BJ (cell line): ENCODE measurements around the gene SLC12A7. TPM values are rescaled to one million over a fixed set of nuclear protein-coding genes. Genes with fewer than 3 reads are reported as not detected.

Source experiments
- CTCF ChIA-PET: fragments of 350-600 bp; formaldehyde crosslinking; extraction: SDS; loops from one replicate; lab custom pipeline; 2021; ENCODE audit warnings: antibody characterized with exemption, inconsistent platforms; lab: Yijun Ruan, JAX
- POLR2A ChIA-PET: fragments of 300-600 bp; sonication (Branson Sonifier 250); formaldehyde crosslinking; extraction: SDS; loops from one replicate; lab custom pipeline; 2021; ENCODE audit warnings: antibody characterized with exemption; lab: Charles Lee
- DNase-seq: peaks from one replicate; pipeline ENCODE4 v3.0.0-alpha.2; 2011; ENCODE audit warnings: low read depth
- H3K27me3 ChIP-seq: 2 replicates; pipeline ENCODE4 v1.6.0; 2011; ENCODE audit warnings: low read length; ENCODE audit not compliant: control insufficient read depth, insufficient read depth
- H3K36me3 ChIP-seq: 2 replicates; pipeline ENCODE4 v1.5.1; 2011; ENCODE audit warnings: low read length; ENCODE audit not compliant: control insufficient read depth, insufficient read depth
- H3K4me3 ChIP-seq: 2 replicates; pipeline ENCODE4 v1.5.1; 2011; ENCODE audit warnings: low read depth, mild to moderate bottlenecking, control low read depth, low read length
- polyA plus RNA-seq: library from polyadenylated mRNA; depleted of rRNA; stranded (reverse); fragments of >200 nt; gene quantifications from 2 replicates; pipeline ENCODE4 v1.2.3, GENCODE V29; 2011
- TF ChIP-seq, protein P1 (sequence below): IDR thresholded peaks from 2 replicates; pipeline ENCODE4 v1.5.1; 2011; ENCODE audit warnings: low read depth, mild to moderate bottlenecking, control low read depth, inconsistent platforms, low read length, moderate library complexity; ENCODE audit not compliant: insufficient read depth

Gene SLC12A7
- polyA plus RNA-seq, 1 experiment: 4.6 TPM

DNA sequence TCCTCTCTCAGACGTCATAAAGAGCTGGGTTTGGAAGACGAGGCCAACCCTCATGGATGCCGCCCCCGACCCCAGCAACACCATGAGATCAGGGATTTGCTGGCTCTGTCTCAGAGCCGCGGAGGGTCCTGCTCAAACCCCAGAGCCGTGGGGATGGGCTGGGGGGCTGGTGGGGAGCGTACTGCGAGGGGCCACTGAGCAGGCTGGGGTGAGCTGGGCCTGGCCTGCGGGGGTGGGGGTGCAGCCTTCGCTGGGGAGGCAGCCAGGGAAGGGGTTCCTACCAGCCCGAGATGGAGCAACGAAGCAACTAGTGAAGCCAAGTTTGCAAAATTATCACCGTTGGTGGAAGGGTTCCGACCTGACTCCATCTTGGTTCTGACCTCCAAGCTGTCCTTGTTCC, 5.1 kb upstream of the SLC12A7 start:
- CTCF ChIA-PET: interaction anchor here (0.6 to 1.6 kb wide), 4 partner anchors 24 to 200 kb away, joined by 3 to 8 read pairs (median 3); no protein-coding TSS in a partner anchor

DNA sequence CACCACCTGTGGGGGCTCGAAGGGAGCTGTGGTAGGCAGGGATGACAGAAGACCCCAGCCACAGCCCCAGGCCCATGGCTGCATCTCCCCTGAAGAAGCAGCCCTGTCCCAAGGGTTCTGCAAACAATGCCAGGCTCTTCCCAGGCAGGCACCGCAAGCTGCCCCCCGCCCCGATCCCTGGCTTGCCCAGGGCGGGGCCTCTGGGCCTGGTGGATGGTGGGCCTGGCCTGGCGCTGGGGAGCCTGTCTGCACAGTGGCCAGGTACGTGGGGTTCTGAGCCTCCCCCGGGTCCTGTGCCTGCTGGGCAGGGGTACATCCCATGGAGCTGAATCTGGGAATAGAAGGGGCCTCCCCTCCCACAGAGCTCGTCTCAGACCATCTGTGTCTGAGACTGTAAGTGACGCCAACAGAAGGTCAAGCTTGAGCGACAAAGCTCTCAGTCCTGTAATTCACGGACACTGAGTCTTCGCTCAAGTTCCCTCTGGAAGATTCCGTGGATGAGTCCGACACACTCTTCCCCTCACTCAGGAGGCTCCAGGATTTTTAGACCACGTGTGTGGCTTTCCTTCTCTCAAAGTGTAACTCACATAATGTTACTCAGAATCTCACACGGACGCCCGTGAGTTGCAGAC, 4.4 kb upstream of the SLC12A7 start:
- no peak for DNase-seq
- TF ChIP-seq, protein P1, sequence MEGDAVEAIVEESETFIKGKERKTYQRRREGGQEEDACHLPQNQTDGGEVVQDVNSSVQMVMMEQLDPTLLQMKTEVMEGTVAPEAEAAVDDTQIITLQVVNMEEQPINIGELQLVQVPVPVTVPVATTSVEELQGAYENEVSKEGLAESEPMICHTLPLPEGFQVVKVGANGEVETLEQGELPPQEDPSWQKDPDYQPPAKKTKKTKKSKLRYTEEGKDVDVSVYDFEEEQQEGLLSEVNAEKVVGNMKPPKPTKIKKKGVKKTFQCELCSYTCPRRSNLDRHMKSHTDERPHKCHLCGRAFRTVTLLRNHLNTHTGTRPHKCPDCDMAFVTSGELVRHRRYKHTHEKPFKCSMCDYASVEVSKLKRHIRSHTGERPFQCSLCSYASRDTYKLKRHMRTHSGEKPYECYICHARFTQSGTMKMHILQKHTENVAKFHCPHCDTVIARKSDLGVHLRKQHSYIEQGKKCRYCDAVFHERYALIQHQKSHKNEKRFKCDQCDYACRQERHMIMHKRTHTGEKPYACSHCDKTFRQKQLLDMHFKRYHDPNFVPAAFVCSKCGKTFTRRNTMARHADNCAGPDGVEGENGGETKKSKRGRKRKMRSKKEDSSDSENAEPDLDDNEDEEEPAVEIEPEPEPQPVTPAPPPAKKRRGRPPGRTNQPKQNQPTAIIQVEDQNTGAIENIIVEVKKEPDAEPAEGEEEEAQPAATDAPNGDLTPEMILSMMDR: no peak
- ChIA-PET POLR2A (no interaction called here), CTCF (interaction anchor here (0.6 to 1.6 kb wide), 3 partner anchors 122 to 201 kb away, joined by 3 read pairs; no protein-coding TSS in a partner anchor)
- no peak overlapping the region for H3K4me3 ChIP-seq
- H3K36me3 ChIP-seq: no peaks in the 10 kb centered on the region
- H3K27me3 ChIP-seq: peaks cover 13% of the 10 kb centered on the region

More for the DNA sequence above, 5.1 kb upstream of the SLC12A7 start:
- TF ChIP-seq, protein P1: no peak
- Histone ChIP-seq H3K27me3 (peaks cover 13% of the 10 kb centered on the region), H3K36me3 (no peaks in the 10 kb centered on the region), H3K4me3 (no peak overlapping the region)
- POLR2A ChIA-PET: no interaction called here
- DNase-seq: no peak

DNA sequence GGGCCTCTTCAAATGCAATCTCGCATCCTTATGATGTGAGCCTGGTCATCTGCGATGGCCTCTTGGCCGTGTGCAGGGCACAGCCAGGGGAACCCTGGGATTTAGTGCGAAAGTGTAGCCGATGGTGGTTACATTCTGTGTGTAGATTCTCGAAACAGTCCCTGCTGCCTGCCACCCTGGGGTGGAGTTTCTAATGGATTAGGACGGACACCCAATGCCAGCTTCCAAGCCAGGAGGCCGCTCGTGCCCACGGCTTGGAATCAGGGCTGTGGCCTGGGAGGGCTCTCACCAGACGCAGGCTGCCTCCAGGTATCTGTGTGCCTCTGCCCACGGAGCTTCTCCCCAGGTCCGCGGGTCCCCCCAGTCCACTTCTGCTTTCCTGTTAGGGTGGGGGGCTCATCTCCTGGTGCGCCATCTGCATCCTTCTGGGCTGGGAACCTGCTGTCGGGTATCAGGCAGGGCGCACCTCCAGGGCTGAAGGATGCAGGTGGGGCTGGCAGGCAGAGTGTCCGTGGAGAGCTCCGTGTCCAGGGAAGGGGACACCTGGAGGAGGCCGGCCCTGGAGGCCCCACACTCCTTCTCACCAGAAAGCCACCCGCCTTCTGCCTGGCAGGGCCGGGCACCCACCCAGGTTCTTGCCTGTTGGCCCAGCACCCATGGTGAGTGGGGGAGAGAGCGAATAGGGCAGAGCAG, 3.4 kb upstream of the SLC12A7 start:
- no peak overlapping the region for H3K4me3 ChIP-seq

DNA sequence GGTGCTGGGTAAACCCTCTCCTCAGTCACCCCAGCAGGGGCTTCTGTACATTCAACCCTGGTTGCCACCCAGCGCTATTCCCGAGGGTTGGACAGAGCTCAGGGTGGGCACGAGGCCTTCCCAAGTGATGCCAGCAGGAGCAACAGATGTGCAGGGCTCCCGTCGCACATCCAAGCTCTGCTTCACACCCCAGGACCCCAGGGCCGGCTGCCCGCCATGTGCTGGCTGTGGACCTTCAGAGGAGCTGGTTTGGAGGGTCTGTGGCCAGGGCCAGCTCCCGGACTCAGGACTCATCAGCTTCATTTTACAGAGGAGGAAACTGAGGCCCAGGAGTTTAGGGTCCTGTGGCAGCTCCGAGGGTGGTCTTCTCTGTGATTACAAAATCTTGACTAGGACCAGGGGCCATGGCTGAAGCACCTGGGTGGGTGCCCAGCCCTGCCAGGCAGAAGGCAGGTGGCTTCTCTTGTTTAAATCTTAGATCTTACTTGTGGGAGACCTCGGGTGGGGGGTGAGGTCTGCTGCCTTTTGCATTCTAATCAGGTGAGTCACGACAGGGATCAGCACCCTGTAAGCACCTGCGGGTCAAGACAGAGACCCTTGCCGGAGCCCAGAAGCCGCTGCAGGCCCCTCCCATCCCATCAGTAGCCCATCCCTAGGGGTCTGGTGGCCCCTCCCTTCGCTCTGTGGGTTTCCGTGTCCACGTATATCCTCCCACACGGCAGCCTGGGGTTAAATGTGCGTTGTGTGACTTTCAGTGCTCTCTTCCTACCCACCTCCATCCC, 2.1 kb upstream of the SLC12A7 start:
- DNase-seq: no peak
- POLR2A ChIA-PET: no interaction called here
- Histone ChIP-seq H3K4me3 (no peak overlapping the region), H3K36me3 (no peaks in the 10 kb centered on the region), H3K27me3 (peaks cover 11% of the 10 kb centered on the region)
- TF ChIP-seq, protein P1: no peak
- CTCF ChIA-PET: interaction anchor here (0.7 to 1.1 kb wide), 3 partner anchors 11 to 535 kb away, joined by 3 to 4 read pairs (median 3); no protein-coding TSS in a partner anchor

More for the DNA sequence above, 3.4 kb upstream of the SLC12A7 start:
- DNase-seq: no peak
- Histone ChIP-seq H3K36me3 (no peaks in the 10 kb centered on the region), H3K27me3 (peaks cover 13% of the 10 kb centered on the region)
- TF ChIP-seq, protein P1: no peak
- CTCF ChIA-PET: interaction anchor here (1.0 to 1.6 kb wide), 2 partner anchors 121 to 192 kb away, joined by 3 read pairs; no protein-coding TSS in a partner anchor
- POLR2A ChIA-PET: no interaction called here
